Right ventricle myocardium inferior (tissue), 1 donor: ENCODE data around the gene PCDHGA9. TPM values are rescaled to one million over a fixed set of nuclear protein-coding genes. Genes with fewer than 3 reads are reported as not detected.
A peak's percentile ranks its signal among the peaks of the same experiment; 100 is the strongest.

ENCODE experiments used
- ATAC-seq: fragments of 200-7000 bp; cut with Tn5 transposase; one replicate; pipeline ENCODE4 v1.9.1; 2020; ENCODE audit warnings: mild to moderate bottlenecking, moderate library complexity
- DNase-seq: peaks from one replicate; pipeline ENCODE4 v3.0.0; 2021; ENCODE audit errors: missing footprints
- intact Hi-C: fragments of 100-400 bp; cut with DNase I; formaldehyde crosslinking; loops from one replicate; pipeline ENCODE4 v1.11.0; 2022
- long read RNA-seq: library from polyadenylated mRNA; unstranded; transcript quantifications from one replicate; pipeline ENCODE4 v2.0.0, GENCODE V29; 2021
- total RNA-seq: library from RNA; stranded (reverse); fragmentation: NEBNext Ultra II Directional; extraction: Animal tissue kit (Norgen Biotek cat#: 25700); gene quantifications from one replicate; pipeline ENCODE4 v1.2.1, GENCODE V29; 2021
- donor health status: DM: no; HTN: yes; CAD: no; lungs with severe emphysema.

The PCDHGA9 gene
- 4.2 TPM for total RNA-seq
- long read RNA-seq, result 0 reads

- intact Hi-C loops, result no loop called here
Measured at GRCh38 chr5:141402553-141403243, at the start of gene PCDHGA9. Gene PCDHGA9 (plus strand): TSS chr5:141402778. CDS start chr5:141402953, 175 bp downstream.

GRCh38 chr5:141354900-141355469 is 47.6 kb upstream of the PCDHGA9 start, which contains the start of gene PCDHGA4:
Gene PCDHGA4 (plus strand): TSS chr5:141355021. CDS start chr5:141355108, 87 bp downstream.
- DNase-seq, result no peak
- intact Hi-C loops, result no loop called here

More at GRCh38 chr5:141402553-141403243, at the start of gene PCDHGA9:
- ATAC-seq, result no peak
- DNase-seq, result peak; percentile 67

GRCh38 chr5:141355641-141356040 is 46.9 kb upstream of the PCDHGA9 start:
- ATAC-seq (no peak), DNase-seq (no peak)
- intact Hi-C loops, result no loop called here

More at GRCh38 chr5:141354900-141355469, 47.6 kb upstream of the PCDHGA9 start, which contains the start of gene PCDHGA4:
- no peak for ATAC-seq

GRCh38 chr5:141356133-141356532 is 46.4 kb upstream of the PCDHGA9 start:
- no peak for ATAC-seq
- DNase-seq, result no peak
- intact Hi-C loops, result no loop called here

- ATAC-seq (no peak), DNase-seq (no peak)
- intact Hi-C loops, result no loop called here
Measured at GRCh38 chr5:141356950-141357349, 45.6 kb upstream of the PCDHGA9 start.

- no peak for DNase-seq
- peak; percentile 39 for ATAC-seq
- intact Hi-C loops, result no loop called here
Measured at GRCh38 chr5:141359790-141360426, 42.7 kb upstream of the PCDHGA9 start, which contains the start of gene PCDHGB2. Gene PCDHGB2 (plus strand): TSS chr5:141359994. CDS start chr5:141360136, 142 bp downstream.

- intact Hi-C loops, result no loop called here
- no peak for ATAC-seq
- no peak for DNase-seq
Measured at GRCh38 chr5:141360685-141361084, 41.9 kb upstream of the PCDHGA9 start.

DNA sequence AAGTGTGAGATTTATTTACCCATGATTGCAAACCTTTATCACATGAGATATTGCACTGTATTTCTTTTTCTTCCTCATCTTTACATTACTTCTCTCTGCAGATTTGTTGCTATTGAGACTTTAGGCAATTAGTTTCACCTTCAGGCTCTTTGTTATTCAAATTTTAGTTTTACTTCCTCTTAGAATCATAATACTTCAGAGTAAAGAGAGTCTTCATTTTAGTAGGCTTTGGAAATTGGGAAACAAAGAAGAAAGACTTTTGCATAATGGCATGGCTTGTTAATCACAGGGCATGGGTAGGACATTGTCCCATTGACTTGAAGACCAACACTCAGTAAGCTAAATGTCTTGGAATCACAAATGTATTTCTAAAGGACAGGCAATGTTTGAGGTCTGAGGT is 39.9 kb upstream of the PCDHGA9 start:
- DNase-seq (no peak), ATAC-seq (no peak)
- intact Hi-C loops, result no loop called here

- peak; percentile 65 for ATAC-seq
- intact Hi-C loops, result no loop called here
- DNase-seq, result no peak
Measured at GRCh38 chr5:141363952-141364660, 38.5 kb upstream of the PCDHGA9 start, which contains the start of gene PCDHGA5. Gene PCDHGA5 (plus strand): TSS chr5:141364162. CDS start chr5:141364331, 169 bp downstream.

DNA sequence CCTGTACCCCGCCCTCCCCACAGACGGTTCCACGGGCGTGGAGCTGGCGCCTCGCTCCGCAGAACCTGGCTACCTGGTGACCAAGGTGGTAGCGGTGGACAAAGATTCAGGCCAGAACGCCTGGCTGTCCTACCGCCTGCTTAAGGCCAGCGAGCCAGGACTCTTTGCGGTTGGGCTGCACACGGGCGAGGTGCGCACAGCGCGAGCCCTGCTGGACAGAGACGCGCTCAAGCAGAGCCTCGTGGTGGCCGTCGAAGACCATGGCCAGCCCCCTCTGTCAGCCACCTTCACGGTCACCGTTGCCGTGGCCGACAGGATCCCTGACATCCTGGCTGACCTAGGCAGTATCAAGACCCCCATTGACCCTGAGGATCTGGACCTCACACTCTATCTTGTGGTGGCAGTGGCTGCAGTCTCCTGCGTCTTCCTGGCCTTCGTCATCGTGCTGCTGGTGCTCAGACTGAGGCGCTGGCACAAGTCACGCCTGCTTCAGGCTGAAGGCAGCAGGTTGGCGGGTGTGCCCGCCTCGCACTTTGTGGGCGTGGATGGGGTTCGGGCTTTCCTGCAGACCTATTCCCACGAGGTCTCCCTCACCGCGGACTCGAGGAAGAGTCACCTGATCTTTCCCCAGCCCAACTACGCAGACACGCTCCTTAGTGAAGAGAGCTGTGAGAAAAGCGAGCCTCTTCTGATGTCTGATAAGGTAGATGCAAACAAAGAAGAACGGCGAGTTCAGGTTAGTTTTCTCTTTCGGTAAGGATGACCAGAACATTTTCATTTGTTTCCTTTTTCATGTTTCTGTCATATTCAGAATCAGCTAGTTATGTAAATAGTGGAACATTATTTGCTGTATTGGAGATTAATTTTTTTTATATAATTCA is 36.3 kb upstream of the PCDHGA9 start:
- ATAC-seq (no peak), DNase-seq (no peak)
- intact Hi-C loops, result no loop called here

DNA sequence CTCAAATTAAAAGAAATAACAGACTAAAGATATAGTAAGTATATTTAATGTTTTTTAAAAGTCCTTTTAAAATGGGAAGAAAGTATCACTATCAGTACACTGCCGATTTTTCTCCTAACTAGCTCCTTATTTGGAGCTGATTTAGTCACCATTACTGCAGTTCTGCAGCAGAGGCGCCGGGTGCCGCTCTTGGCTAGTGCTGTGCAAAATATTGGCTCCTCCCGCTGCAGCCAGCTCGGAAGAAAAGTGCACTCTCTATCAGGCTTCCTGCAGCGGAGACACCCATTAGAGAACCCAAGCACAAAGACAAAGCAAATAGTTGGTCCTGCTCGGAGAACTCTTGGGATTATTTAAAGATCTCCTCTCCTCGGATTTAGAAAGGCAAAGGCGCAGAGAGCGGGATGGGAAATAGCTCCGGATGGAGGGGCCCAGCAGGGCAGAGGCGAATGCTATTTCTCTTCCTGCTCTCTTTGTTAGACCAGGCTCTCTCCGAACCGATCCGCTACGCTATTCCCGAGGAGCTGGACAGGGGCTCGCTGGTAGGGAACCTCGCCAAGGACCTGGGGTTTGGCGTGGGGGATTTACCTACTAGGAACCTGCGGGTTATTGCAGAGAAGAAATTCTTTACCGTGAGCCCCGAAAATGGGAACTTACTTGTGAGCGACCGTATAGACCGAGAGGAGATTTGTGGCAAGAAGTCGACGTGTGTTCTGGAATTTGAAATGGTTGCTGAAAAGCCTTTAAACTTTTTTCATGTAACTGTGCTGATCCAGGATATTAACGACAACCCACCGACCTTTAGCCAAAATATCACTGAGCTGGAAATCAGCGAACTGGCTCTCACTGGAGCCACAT is 32.4 kb upstream of the PCDHGA9 start, which contains the start of gene PCDHGB3:
PCDHGB3 (plus strand) TSS at position 249 of the 855 bp plus-strand sequence; CDS start at position 402, 153 bp downstream.
- ATAC-seq, result peak; percentile 86
- peak; percentile 84 for DNase-seq
- intact Hi-C loops, result loop anchor here (5.0 kb wide), 1 partner anchor 42 kb away; the partner anchor contains the start of gene PCDHGA10

DNA sequence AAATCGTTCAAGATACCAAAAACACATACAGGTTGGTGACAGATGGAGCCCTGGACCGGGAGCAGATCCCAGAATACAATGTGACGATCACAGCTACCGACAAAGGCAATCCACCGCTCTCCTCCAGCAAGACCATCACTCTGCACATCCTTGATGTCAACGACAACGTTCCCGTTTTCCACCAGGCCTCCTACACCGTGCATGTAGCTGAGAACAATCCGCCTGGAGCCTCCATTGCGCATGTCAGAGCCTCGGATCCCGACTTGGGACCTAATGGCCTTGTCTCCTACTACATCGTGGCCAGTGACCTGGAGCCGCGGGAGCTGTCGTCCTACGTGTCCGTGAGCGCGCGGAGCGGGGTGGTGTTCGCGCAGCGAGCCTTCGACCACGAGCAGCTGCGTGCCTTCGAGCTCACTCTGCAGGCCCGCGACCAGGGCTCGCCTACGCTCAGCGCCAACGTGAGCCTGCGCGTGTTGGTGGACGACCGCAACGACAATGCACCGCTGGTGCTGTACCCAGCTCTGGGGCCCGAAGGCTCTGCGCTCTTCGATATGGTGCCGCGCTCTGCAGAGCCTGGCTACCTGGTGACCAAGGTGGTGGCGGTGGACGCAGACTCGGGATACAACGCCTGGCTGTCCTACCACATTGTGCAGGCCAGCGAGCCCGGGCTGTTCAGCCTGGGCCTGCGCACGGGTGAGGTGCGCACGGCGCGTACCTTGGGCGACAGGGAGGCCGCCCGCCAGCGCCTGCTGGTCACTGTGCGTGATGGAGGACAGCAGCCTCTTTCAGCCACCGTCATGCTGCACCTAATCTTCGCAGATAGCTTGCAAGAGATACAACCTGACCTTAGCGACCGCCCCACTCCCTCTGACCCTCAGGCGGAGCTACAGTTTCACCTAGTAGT is 30.8 kb upstream of the PCDHGA9 start:
- DNase-seq (no peak), ATAC-seq (peak; percentile 34)
- intact Hi-C loops, result loop anchor here (5.0 kb wide), 1 partner anchor 40 kb away; the partner anchor contains the start of gene PCDHGA10

- ATAC-seq (no peak), DNase-seq (no peak)
- intact Hi-C loops, result loop anchor here (5.0 kb wide), 1 partner anchor 39 kb away; the partner anchor contains the start of gene PCDHGA10
Measured at GRCh38 chr5:141373673-141374317, 28.8 kb upstream of the PCDHGA9 start, which contains the start of gene PCDHGA6. Gene PCDHGA6 (plus strand): TSS chr5:141373891. CDS start chr5:141374084, 193 bp downstream.

DNA sequence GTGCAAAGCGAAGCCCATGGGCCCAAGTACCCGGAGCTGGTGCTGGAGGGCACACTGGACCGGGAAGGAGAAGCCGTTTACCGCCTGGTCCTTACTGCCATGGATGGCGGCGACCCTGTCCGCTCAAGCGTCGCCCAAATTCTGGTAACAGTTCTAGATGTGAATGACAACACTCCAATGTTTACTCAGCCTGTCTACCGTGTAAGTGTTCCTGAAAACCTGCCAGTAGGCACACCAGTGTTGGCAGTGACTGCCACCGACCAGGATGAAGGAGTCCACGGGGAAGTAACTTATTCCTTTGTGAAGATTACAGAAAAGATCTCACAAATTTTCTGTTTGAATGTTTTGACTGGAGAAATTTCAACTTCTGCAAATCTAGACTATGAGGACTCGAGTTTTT is 28.0 kb upstream of the PCDHGA9 start:
- no peak for DNase-seq
- intact Hi-C loops, result loop anchor here (1.0 to 5.0 kb wide), 2 partner anchors 21 to 38 kb away; partner anchors contain the start of gene PCDHGA10
- ATAC-seq, result peak; percentile 26
